Body of pancreas (tissue), 4 donors: ENCODE data around the gene GSTP1. TPM values are rescaled to one million over a fixed set of nuclear protein-coding genes. Genes with fewer than 3 reads are reported as not detected.

Experiments
- ATAC-seq: fragments of 150-250 bp; one replicate; pipeline ENCODE4 v1.9.1; 2016
- DNase-seq, 4 donors: peaks; one replicate each; pipeline ENCODE4 v3.0.0-alpha.2; 2019
- H3K27ac ChIP-seq, 4 donors: fragments of 200-600 bp; sonication (generic); 1 replicate in 3 of 4; 2 replicates in 1 of 4; pipeline versions ENCODE4 v1.5.1 to v1.6.1; 2016 to 2019; ENCODE audit warnings: mild to moderate bottlenecking in 1 of 4, mixed read lengths in 1 of 4, moderate library complexity in 1 of 4
- H3K27me3 ChIP-seq, 2 donors: fragments of 200-600 bp; sonication (generic); one replicate each; pipeline ENCODE4 v1.6.0; 2016; ENCODE audit warnings: mild to moderate bottlenecking in 1 of 2
- H3K36me3 ChIP-seq, 2 donors: fragments of 200-600 bp; sonication (generic); replicated peaks in 1 of 2; 2 replicates each; pipeline ENCODE4 v1.5.1; 2016; ENCODE audit warnings: low read depth in 2 of 2; ENCODE audit not compliant: insufficient read depth in 1 of 2
- H3K4me1 ChIP-seq: fragments of 200-600 bp; sonication (generic); one replicate; pipeline ENCODE4 v1.6.0; 2016
- H3K4me3 ChIP-seq, 2 donors: fragments of 200-600 bp; sonication (generic); 1 replicate in 1 of 2; 2 replicates in 1 of 2; pipeline ENCODE4 v1.5.1; 2016 to 2019
- H3K9me3 ChIP-seq, 3 donors: fragments of 200-600 bp; sonication (generic); 1 replicate in 2 of 3; 2 replicates in 1 of 3; pipeline ENCODE4 v1.5.1; 2016
- POLR2A ChIP-seq, 3 donors: fragments of 450-650 bp; IDR thresholded peaks; one replicate each; pipeline ENCODE4 v1.6.1; 2016; ENCODE audit warnings: antibody characterized with exemption in 3 of 3, mild to moderate bottlenecking in 2 of 3
- WGBS, 2 donors: methylation state at CpG; one replicate each; pipeline ENCODE4 v1.1.5; 2017; 5-methylcytosine and 5-hydroxymethylcytosine counted together
- intact Hi-C: fragments of 100-400 bp; cut with DNase I; formaldehyde crosslinking; loops from one replicate; pipeline ENCODE4 v1.15.1; 2023
- total RNA-seq, 2 donors: library from RNA; depleted of rRNA; stranded (reverse); fragments of >200 nt; gene quantifications; one replicate each; pipeline ENCODE4 v1.1.0, GENCODE V29; 2016
- TF ChIP-seq, protein P1 (sequence below), 7 experiments: fragments of 450-650 bp in 4 of 7; fragments of 200-600 bp in 3 of 7; sonication (generic) in 3 of 7; IDR thresholded peaks; one replicate each; pipeline ENCODE4 v1.5.1; 2016 to 2019; ENCODE audit warnings: antibody characterized with exemption in 7 of 7

GSTP1 gene
- total RNA-seq, 2 donors from 2014 or later = 359 to 454 TPM

GRCh38 chr11:67612751-67613150, 29.1 kb downstream of the GSTP1 start:
- H3K4me3 ChIP-seq = no peak overlapping the region
- intact Hi-C loops = no loop called here
- DNase-seq (no peak), ATAC-seq (no peak)
- peaks cover 26% of the 10 kb centered on the region for H3K4me1 ChIP-seq
- WGBS, 2 donors = 91 to 92% methylated on average over 2 to 11 of the region's 13 CpGs
- TF ChIP-seq, protein P1, sequence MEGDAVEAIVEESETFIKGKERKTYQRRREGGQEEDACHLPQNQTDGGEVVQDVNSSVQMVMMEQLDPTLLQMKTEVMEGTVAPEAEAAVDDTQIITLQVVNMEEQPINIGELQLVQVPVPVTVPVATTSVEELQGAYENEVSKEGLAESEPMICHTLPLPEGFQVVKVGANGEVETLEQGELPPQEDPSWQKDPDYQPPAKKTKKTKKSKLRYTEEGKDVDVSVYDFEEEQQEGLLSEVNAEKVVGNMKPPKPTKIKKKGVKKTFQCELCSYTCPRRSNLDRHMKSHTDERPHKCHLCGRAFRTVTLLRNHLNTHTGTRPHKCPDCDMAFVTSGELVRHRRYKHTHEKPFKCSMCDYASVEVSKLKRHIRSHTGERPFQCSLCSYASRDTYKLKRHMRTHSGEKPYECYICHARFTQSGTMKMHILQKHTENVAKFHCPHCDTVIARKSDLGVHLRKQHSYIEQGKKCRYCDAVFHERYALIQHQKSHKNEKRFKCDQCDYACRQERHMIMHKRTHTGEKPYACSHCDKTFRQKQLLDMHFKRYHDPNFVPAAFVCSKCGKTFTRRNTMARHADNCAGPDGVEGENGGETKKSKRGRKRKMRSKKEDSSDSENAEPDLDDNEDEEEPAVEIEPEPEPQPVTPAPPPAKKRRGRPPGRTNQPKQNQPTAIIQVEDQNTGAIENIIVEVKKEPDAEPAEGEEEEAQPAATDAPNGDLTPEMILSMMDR (IDR thresholded peaks at IDR 0.05) = no peak
- no peak overlapping the region for H3K27ac ChIP-seq
- peaks cover 0 to 16% of the 10 kb centered on the region in 2 donors for H3K36me3 ChIP-seq
- no peaks in the 10 kb centered on the region for H3K27me3 ChIP-seq
- no peaks in the 10 kb centered on the region for H3K9me3 ChIP-seq

DNA sequence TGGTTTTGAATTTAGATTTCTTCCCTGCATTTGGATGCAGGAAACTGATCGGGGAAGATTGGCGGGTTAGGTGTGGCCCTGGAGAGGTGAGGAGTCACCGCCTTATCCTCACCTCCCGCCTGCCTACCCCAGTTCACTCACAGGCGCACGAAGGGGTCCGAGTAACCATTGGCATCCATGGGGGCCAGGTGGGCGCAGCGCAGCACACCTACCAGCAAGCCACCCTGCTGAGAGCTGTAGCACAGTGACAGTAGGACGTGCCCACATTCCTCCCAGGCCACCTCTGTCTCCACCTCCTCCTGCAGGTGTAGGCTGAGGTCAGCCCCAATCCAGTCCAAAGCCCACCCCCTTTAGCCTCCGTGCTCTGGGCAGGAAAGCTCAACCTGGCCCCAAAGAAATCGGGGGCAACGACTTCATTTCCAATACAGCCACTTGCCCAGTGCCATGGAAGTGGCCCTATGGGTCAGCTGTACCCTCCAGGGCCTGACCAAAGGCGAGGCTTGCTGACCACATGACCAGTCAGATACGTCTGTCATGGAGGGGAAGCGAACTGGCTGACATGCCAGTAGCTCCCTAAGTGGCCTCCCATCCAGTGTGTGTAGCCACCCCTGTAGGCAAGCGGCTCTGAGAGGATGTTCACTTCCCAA, 29.8 kb downstream of the GSTP1 start:
- WGBS, 2 donors = 86 to 96% methylated on average over 8 to 16 of the region's 17 CpGs
- TF ChIP-seq, protein P1 (IDR thresholded peaks at IDR 0.05) = no peak
- no peak for TF ChIP-seq POLR2A (IDR thresholded peaks at IDR 0.05)
- DNase-seq (peak in 1 of 4 donors; percentile 12), ATAC-seq (peak; percentile 11)
- H3K27me3 ChIP-seq = no peaks in the 10 kb centered on the region
- peaks cover 19% of the 10 kb centered on the region for H3K4me1 ChIP-seq
- intact Hi-C loops = no loop called here
- H3K27ac ChIP-seq = peak overlapping the region; percentile 41 to 85 (median 74)
- no peaks in the 10 kb centered on the region for H3K9me3 ChIP-seq
- H3K36me3 ChIP-seq = peaks cover 0 to 16% of the 10 kb centered on the region in 2 donors
- H3K4me3 ChIP-seq = no peak overlapping the region

GRCh38 chr11:67613960-67614715, 30.5 kb downstream of the GSTP1 start:
- Histone ChIP-seq H3K27ac (peak overlapping the region; percentile 59 to 85 (median 74)), H3K4me1 (peaks cover 16% of the 10 kb centered on the region), H3K4me3 (no peak overlapping the region), H3K36me3 (peaks cover 0 to 16% of the 10 kb centered on the region in 2 donors), H3K27me3 (no peaks in the 10 kb centered on the region), H3K9me3 (no peaks in the 10 kb centered on the region)
- ATAC-seq = peak; percentile 76
- peak; percentile 62 to 68 (median 64) for DNase-seq
- WGBS, 2 donors = 13 to 28% methylated on average over 9 to 21 of the region's 23 CpGs
- intact Hi-C loops = no loop called here
- TF ChIP-seq, protein P1 (IDR thresholded peaks at IDR 0.05) = peak; percentile 40 to 64 (median 54)
- peak in 2 of 3 donors; percentile 64 to 68 for TF ChIP-seq POLR2A (IDR thresholded peaks at IDR 0.05)

- no peaks in the 10 kb centered on the region for H3K27me3 ChIP-seq
- H3K4me1 ChIP-seq = peaks cover 16% of the 10 kb centered on the region
- intact Hi-C loops = no loop called here
- TF ChIP-seq, protein P1 (IDR thresholded peaks at IDR 0.05) = peak; percentile 35 to 62 (median 59)
- TF ChIP-seq POLR2A (IDR thresholded peaks at IDR 0.05) = no peak
- no peaks in the 10 kb centered on the region for H3K9me3 ChIP-seq
- H3K27ac ChIP-seq = peak overlapping the region; percentile 59 to 85 (median 74)
- DNase-seq (peak; percentile 62 to 74 (median 68)), ATAC-seq (peak; percentile 72)
- whole genome bisulfite sequencing, 2 donors = 71 to 72% methylated on average over 6 to 18 of the region's 18 CpGs
- H3K4me3 ChIP-seq = no peak overlapping the region
- peaks cover 0 to 12% of the 10 kb centered on the region in 2 donors for H3K36me3 ChIP-seq
Observed at GRCh38 chr11:67614730-67615714, 31.4 kb downstream of the GSTP1 start.
